VCaP (cell line): ENCODE data around the gene GNA12.

Experiments used
- H3K27ac ChIP-seq: fragments of 450-650 bp; 2 replicates; pipeline ENCODE4 v1.5.1; 2017
- TF ChIP-seq, protein P1 (sequence below): fragments of 450-650 bp; conservative IDR thresholded peaks from 2 replicates; pipeline ENCODE4 v1.5.1; 2017; ENCODE audit warnings: mild to moderate bottlenecking, moderate library complexity

The GNA12 gene, protein sequence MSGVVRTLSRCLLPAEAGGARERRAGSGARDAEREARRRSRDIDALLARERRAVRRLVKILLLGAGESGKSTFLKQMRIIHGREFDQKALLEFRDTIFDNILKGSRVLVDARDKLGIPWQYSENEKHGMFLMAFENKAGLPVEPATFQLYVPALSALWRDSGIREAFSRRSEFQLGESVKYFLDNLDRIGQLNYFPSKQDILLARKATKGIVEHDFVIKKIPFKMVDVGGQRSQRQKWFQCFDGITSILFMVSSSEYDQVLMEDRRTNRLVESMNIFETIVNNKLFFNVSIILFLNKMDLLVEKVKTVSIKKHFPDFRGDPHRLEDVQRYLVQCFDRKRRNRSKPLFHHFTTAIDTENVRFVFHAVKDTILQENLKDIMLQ

DNA sequence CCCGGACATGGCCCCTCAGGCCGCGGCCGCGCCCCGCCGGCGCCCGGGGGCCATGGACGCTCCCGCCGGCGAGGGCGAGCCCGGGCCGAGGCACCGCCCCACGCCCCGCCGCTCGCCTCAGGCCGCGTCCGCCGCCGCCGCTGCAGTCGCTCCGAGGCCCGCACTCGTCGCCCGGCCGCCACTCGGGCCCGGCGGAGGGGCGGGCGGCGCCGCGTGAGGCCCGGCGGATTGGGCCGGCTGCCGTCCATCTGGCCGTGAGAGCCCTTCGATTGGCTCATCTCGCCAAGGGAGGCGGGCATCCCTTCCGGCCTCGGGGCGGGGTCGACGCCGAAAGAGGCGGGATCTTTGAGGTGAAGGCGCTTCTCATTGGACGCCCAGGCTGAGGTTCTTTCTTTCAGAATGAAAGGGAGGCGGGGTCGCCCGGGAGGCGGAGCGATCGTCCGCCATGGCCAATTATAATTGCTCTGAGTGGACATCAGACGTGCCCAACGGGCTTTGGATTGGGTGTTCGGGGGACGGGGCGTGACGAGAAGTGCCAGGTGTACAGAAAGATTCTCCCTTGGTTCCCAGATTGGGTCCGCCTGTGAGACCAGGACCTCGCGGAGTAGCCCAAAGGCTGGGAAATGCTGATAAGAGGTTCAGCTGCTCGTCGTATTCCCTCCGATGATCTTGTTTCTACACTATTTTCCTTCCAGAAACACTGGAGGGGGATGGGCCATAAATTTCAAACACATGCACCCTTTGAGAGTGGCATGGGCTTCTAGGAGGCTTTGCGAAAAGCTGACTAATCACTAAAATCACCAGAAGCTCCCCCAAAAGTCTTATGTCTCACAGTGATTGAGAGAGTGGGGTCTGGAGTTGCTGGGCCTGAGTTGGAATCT, at the start of gene GNA12:
TSS of gene GNA12 (minus strand) at position 156 of the 881 bp plus-strand sequence. CDS start at position 9, 147 bp downstream.
- TF ChIP-seq, protein P1, sequence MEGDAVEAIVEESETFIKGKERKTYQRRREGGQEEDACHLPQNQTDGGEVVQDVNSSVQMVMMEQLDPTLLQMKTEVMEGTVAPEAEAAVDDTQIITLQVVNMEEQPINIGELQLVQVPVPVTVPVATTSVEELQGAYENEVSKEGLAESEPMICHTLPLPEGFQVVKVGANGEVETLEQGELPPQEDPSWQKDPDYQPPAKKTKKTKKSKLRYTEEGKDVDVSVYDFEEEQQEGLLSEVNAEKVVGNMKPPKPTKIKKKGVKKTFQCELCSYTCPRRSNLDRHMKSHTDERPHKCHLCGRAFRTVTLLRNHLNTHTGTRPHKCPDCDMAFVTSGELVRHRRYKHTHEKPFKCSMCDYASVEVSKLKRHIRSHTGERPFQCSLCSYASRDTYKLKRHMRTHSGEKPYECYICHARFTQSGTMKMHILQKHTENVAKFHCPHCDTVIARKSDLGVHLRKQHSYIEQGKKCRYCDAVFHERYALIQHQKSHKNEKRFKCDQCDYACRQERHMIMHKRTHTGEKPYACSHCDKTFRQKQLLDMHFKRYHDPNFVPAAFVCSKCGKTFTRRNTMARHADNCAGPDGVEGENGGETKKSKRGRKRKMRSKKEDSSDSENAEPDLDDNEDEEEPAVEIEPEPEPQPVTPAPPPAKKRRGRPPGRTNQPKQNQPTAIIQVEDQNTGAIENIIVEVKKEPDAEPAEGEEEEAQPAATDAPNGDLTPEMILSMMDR: no peak
- H3K27ac ChIP-seq: peak within 1 kb of the TSS; percentile 85

DNA sequence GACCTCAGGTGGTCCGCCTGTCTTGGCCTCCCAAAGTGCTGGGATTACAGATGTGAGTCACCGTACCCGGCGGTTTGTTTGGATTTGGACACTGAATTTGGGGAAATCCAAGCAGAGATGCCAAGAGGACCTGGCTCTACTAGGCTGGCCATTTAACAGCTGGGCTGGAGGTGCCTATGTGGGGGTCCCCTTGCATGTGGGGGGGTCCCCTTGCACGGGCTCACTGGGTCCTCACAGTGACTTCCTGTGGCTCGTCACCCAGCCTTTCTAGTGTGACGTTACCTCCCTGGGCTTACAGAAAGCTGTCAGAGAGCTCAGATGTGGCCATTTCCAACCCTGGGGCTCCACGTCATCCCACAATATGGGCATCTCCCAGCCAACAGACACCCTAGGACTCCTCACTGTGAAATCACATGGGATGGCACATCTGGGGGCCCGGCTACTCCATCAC, 49.3 kb upstream of the GNA12 start:
- TF ChIP-seq, protein P1: no peak
- no peak overlapping the region for H3K27ac ChIP-seq

DNA sequence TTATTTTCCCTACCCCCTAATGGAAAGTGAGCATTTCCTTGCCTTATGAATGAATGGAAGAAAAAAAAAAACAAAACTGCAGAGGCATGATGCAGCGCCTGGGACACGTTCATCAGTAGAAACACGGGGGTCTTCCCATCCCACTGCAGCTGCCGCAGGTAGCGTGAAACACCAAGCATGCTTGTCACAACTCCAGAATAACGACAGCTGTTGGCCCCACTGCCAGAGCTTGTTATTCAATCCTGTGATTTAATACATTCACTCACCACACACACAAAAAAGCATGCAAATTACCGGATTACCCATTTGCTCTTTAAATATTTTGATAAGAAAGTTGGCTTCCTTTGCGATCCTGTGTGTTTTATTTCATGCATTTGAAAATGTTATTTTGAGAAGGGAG, 48.4 kb upstream of the GNA12 start:
- TF ChIP-seq, protein P1: no peak
- no peak overlapping the region for H3K27ac ChIP-seq

DNA sequence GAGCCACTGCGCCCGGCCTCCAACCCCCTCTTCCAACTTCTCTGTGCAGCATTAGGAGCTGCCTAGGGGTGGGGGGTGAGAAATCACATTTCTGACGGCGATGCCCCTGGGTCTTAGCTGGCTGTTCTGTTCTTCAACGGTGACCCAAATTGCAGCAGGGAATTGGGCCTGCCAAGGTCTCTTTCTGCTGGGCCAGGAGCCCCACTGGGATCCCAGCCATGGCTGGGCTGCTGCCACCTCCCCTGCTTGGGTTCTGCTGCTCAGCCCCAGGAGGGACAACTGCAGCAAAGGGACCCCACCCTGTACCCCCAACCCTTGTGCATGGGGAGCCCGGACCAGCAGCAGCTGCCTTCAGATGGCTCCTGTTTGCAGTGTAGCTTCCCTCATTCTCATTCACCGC, 43.7 kb upstream of the GNA12 start:
- TF ChIP-seq, protein P1: no peak
- no peak overlapping the region for H3K27ac ChIP-seq

DNA sequence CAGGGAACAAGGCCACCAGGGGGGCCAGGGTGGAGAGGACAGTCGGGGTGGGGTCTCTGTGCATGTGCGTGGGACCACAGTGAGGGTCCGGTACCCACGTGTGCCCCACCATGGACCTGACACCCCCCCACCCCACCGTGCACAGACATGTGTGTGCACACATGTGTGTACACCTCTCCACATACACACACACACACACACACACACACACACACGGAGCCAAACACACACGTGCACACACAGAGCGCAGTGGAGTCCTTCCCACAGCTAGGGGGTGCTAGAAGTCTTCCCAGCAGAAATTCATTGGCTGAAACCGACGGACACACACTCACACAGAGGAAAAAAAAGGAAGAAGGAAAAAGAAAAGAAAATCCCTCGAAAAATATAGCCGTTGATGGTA, 42.8 kb upstream of the GNA12 start:
- no peak overlapping the region; the same call in 1 of the 2 replicates for H3K27ac ChIP-seq

DNA sequence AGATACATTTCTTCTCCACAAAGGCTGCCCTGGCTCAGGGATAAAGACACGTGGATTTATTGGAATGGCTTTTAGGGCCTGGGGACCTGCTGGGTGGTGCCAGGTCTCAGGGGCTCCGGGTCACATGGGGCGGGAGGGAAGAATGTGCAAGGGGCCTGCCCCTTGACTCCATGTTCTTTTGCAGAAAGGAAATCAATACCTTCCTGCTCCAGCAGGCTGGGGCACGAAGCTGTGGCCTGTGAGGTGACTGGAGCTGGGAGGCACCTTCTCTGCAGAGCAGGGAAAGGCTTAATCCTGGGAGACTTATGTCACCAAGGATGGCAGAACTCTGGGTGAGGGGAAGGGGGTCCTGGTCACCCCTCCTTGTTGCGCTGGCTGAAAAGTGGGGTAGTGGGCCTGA, 42.3 kb upstream of the GNA12 start:
- TF ChIP-seq, protein P1: no peak
- H3K27ac ChIP-seq: no peak overlapping the region; the same call in 1 of the 2 replicates

More for the DNA sequence above, 42.8 kb upstream of the GNA12 start:
- TF ChIP-seq, protein P1: peak; percentile 95

DNA sequence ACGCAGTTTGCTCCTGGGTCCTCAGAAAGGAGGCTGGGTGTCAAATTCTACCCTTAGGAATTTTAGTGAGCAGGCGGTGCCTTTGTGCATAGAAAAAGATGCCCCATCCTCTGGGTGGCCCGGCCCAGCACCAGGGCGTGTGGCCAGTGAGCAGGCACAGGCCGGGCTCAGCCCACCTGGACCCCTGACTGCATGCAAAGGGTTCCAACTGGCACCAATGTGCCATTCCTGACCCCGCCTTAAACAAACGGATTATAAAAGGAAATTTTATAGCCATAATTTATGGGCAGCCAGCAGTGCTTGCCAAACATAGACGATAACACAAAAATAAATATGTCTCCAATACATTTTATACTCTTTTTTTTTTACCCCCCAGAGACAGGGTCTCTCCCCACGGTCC, 40.1 kb upstream of the GNA12 start:
- peak overlapping the region; percentile 60 for H3K27ac ChIP-seq
- TF ChIP-seq, protein P1: no peak
